ENCODE results near the gene CACNA2D4. TPM values are rescaled to one million over a fixed set of nuclear protein-coding genes. Genes with fewer than 3 reads are reported as not detected.
"Not testable (repeated sequence)": the region's sequence is repeated elsewhere in the genome, so short reads cannot be mapped to it uniquely, and the experiment has no call there.

The CACNA2D4 gene
- total RNA-seq, 1 experiment from 2014 or later, result not detected

- in situ Hi-C loops (cut with HindIII; ENCODE audit: low pct_unique_long_range_greater_than_20kb, low sequenced_read_pairs), result no loop called here
- DNase-seq (ENCODE audit: low read depth), result peak; percentile 23
Measured at GRCh38 chr12:1830981-1831963, 87.2 kb downstream of the CACNA2D4 start.

GRCh38 chr12:1830401-1830845 is 88.0 kb downstream of the CACNA2D4 start:
- in situ Hi-C loops (cut with HindIII; ENCODE audit: low pct_unique_long_range_greater_than_20kb, low sequenced_read_pairs), result no loop called here
- DNase-seq (ENCODE audit: low read depth), result no peak

GRCh38 chr12:1829306-1829900 is 89.0 kb downstream of the CACNA2D4 start:
- in situ Hi-C loops (cut with HindIII; ENCODE audit: low pct_unique_long_range_greater_than_20kb, low sequenced_read_pairs), result no loop called here
- DNase-seq (ENCODE audit: low read depth), result no peak

GRCh38 chr12:1828856-1829255 is 89.6 kb downstream of the CACNA2D4 start:
- in situ Hi-C loops (cut with HindIII; ENCODE audit: low pct_unique_long_range_greater_than_20kb, low sequenced_read_pairs), result no loop called here
- no peak for DNase-seq (ENCODE audit: low read depth)

GRCh38 chr12:1827826-1828805 is 90.3 kb downstream of the CACNA2D4 start:
- no peak for DNase-seq (ENCODE audit: low read depth)
- in situ Hi-C loops (cut with HindIII; ENCODE audit: low pct_unique_long_range_greater_than_20kb, low sequenced_read_pairs), result no loop called here

- DNase-seq (ENCODE audit: low read depth), result no peak
- in situ Hi-C loops (cut with HindIII; ENCODE audit: low pct_unique_long_range_greater_than_20kb, low sequenced_read_pairs), result no loop called here
Measured at GRCh38 chr12:1826867-1827705, 91.4 kb downstream of the CACNA2D4 start.

GRCh38 chr12:1826401-1826800 is 92.1 kb downstream of the CACNA2D4 start:
- in situ Hi-C loops (cut with HindIII; ENCODE audit: low pct_unique_long_range_greater_than_20kb, low sequenced_read_pairs), result no loop called here
- no peak for DNase-seq (ENCODE audit: low read depth)

GRCh38 chr12:1825382-1826102 is 92.9 kb downstream of the CACNA2D4 start:
- DNase-seq (ENCODE audit: low read depth), result no peak
- in situ Hi-C loops (cut with HindIII; ENCODE audit: low pct_unique_long_range_greater_than_20kb, low sequenced_read_pairs), result no loop called here

- DNase-seq (ENCODE audit: low read depth), result no peak
- in situ Hi-C loops (cut with HindIII; ENCODE audit: low pct_unique_long_range_greater_than_20kb, low sequenced_read_pairs), result no loop called here
Measured at GRCh38 chr12:1823237-1823636, 95.2 kb downstream of the CACNA2D4 start.

- no peak for DNase-seq (ENCODE audit: low read depth)
- in situ Hi-C loops (cut with HindIII; ENCODE audit: low pct_unique_long_range_greater_than_20kb, low sequenced_read_pairs), result no loop called here
Measured at GRCh38 chr12:1822699-1823098, 95.8 kb downstream of the CACNA2D4 start.

- in situ Hi-C loops (cut with HindIII; ENCODE audit: low pct_unique_long_range_greater_than_20kb, low sequenced_read_pairs), result no loop called here
- no peak for DNase-seq (ENCODE audit: low read depth)
Measured at GRCh38 chr12:1821805-1822204, 96.6 kb downstream of the CACNA2D4 start.

- in situ Hi-C loops (cut with HindIII; ENCODE audit: low pct_unique_long_range_greater_than_20kb, low sequenced_read_pairs), result no loop called here
- DNase-seq (ENCODE audit: low read depth), result no peak
Measured at GRCh38 chr12:1820896-1821291, 97.6 kb downstream of the CACNA2D4 start.

- no peak for DNase-seq (ENCODE audit: low read depth)
- in situ Hi-C loops (cut with HindIII; ENCODE audit: low pct_unique_long_range_greater_than_20kb, low sequenced_read_pairs), result no loop called here
Measured at GRCh38 chr12:1820191-1820895, 98.1 kb downstream of the CACNA2D4 start, which contains the start of gene LRTM2. TSS of gene LRTM2 (plus strand) at chr12:1820565. CDS start at chr12:1828149, 7,584 bp downstream.

GRCh38 chr12:1819571-1819970 is 98.9 kb downstream of the CACNA2D4 start:
- no peak for DNase-seq (ENCODE audit: low read depth)
- in situ Hi-C loops (cut with HindIII; ENCODE audit: low pct_unique_long_range_greater_than_20kb, low sequenced_read_pairs), result no loop called here

GRCh38 chr12:1819050-1819449 is 99.4 kb downstream of the CACNA2D4 start:
- in situ Hi-C loops (cut with HindIII; ENCODE audit: low pct_unique_long_range_greater_than_20kb, low sequenced_read_pairs), result no loop called here
- no peak for DNase-seq (ENCODE audit: low read depth)

- in situ Hi-C loops (cut with HindIII; ENCODE audit: low pct_unique_long_range_greater_than_20kb, low sequenced_read_pairs); DNase-seq (ENCODE audit: low read depth): not testable (repeated sequence)
Measured at GRCh38 chr12:1817928-1818327, 100.5 kb downstream of the CACNA2D4 start.

Measured in Caki2 (cell line).